Measurements from ENCODE around the gene CYP3A5. TPM values are rescaled to one million over a fixed set of nuclear protein-coding genes. Genes with fewer than 3 reads are reported as not detected.

The CYP3A5 gene
- total and polyA plus RNA-seq, 2 of the 13 experiments (the other 11 are each of a cell fraction or from before 2014, with no cell fraction given), result 5.7 to 9.3 TPM

DNA sequence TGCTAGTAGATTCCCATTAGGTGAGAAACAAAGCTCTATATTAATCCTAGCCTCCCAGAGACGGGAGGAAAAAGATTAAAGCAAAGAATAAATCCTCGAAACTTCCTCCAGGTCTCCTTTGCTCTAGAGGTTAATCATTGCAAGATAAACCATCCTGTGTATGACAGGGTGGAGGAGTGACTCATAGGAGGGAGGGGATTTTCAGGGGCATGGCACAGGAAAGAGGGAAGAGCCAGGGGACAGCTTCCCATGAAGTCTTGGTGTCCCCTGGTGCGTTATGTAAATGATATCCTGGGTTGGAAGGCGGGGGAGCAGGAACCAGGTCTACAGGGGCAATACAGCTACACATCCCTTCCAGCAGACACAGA, 780 bp downstream of the CYP3A5 start (continued):
- TF ChIP-seq CBX2 (IDR thresholded peaks at IDR 0.05; ENCODE audit: low read depth, low read length) (no peak), CBX2 (CRISPR knock-in tag; IDR thresholded peaks at IDR 0.05; ENCODE audit: low read depth) (no peak), CHD4 (IDR thresholded peaks at IDR 0.05; ENCODE audit: borderline replicate concordance, low read length) (no peak), RARA (CRISPR knock-in tag; IDR thresholded peaks at IDR 0.05) (peak; percentile 56), THYN1 (CRISPR knock-in tag; IDR thresholded peaks at IDR 0.05; ENCODE audit: borderline replicate concordance, low read depth) (no peak), SMARCE1 (IDR thresholded peaks at IDR 0.05; ENCODE audit: borderline replicate concordance) (no peak), GMEB2 (CRISPR knock-in tag; IDR thresholded peaks at IDR 0.05; ENCODE audit: low read depth) (no peak), THAP8 (CRISPR knock-in tag; IDR thresholded peaks at IDR 0.05; ENCODE audit: borderline replicate concordance) (no peak), ZBTB2 (CRISPR knock-in tag; IDR thresholded peaks at IDR 0.05; ENCODE audit: low read depth) (no peak), HMG20B (CRISPR knock-in tag; conservative IDR thresholded peaks at IDR 0.05) (no peak), ZNF335 (CRISPR knock-in tag; IDR thresholded peaks at IDR 0.05) (no peak), HDAC2 (CRISPR knock-in tag; IDR thresholded peaks at IDR 0.05) (no peak), CEBPG (CRISPR knock-in tag; IDR thresholded peaks at IDR 0.05) (0 out of 2 replicates have a peak, but pooled peaks have one; percentile 10), KLF9 (CRISPR knock-in tag; IDR thresholded peaks at IDR 0.05; ENCODE audit: low read depth) (no peak), ZNF678 (CRISPR knock-in tag; IDR thresholded peaks at IDR 0.05) (no peak), CCDC6 (CRISPR knock-in tag; IDR thresholded peaks at IDR 0.05) (no peak), JUND (CRISPR knock-in tag; IDR thresholded peaks at IDR 0.05) (peak; percentile 82), PITX1 (CRISPR knock-in tag; IDR thresholded peaks at IDR 0.05) (peak; percentile 35; the same call in 1 of the 2 replicates), ZNF749 (CRISPR knock-in tag; IDR thresholded peaks at IDR 0.05; ENCODE audit: borderline replicate concordance) (no peak), RBFOX2 (IDR thresholded peaks at IDR 0.05; ENCODE audit: low read depth, low read length) (no peak), SNAI1 (CRISPR knock-in tag; IDR thresholded peaks at IDR 0.05; ENCODE audit: borderline replicate concordance) (no peak), REL (CRISPR knock-in tag; conservative IDR thresholded peaks at IDR 0.05) (no peak)
- TF ChIP-seq, protein P1, sequence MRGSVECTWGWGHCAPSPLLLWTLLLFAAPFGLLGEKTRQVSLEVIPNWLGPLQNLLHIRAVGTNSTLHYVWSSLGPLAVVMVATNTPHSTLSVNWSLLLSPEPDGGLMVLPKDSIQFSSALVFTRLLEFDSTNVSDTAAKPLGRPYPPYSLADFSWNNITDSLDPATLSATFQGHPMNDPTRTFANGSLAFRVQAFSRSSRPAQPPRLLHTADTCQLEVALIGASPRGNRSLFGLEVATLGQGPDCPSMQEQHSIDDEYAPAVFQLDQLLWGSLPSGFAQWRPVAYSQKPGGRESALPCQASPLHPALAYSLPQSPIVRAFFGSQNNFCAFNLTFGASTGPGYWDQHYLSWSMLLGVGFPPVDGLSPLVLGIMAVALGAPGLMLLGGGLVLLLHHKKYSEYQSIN (CRISPR knock-in tag; IDR thresholded peaks at IDR 0.05; ENCODE audit: borderline replicate concordance), result no peak
- TF ChIP-seq, protein P2, sequence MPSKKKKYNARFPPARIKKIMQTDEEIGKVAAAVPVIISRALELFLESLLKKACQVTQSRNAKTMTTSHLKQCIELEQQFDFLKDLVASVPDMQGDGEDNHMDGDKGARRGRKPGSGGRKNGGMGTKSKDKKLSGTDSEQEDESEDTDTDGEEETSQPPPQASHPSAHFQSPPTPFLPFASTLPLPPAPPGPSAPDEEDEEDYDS (CRISPR knock-in tag; IDR thresholded peaks at IDR 0.05), result no peak
- TF ChIP-seq, protein P3, sequence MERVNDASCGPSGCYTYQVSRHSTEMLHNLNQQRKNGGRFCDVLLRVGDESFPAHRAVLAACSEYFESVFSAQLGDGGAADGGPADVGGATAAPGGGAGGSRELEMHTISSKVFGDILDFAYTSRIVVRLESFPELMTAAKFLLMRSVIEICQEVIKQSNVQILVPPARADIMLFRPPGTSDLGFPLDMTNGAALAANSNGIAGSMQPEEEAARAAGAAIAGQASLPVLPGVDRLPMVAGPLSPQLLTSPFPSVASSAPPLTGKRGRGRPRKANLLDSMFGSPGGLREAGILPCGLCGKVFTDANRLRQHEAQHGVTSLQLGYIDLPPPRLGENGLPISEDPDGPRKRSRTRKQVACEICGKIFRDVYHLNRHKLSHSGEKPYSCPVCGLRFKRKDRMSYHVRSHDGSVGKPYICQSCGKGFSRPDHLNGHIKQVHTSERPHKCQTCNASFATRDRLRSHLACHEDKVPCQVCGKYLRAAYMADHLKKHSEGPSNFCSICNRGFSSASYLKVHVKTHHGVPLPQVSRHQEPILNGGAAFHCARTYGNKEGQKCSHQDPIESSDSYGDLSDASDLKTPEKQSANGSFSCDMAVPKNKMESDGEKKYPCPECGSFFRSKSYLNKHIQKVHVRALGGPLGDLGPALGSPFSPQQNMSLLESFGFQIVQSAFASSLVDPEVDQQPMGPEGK (CRISPR knock-in tag; IDR thresholded peaks at IDR 0.05), result 0 out of 2 replicates have a peak, but pooled peaks have one; percentile 13

All from HepG2 (cell line).